Tibial nerve (tissue), 4 donors: ENCODE results near the gene TANC2.

Experiments used
- EP300 ChIP-seq, 2 donors: sonication (generic); formaldehyde crosslinking; IDR thresholded peaks; one replicate each; pipeline ENCODE4 v1.6.1; 2017; ENCODE audit warnings: antibody characterized with exemption in 2 of 2, mild to moderate bottlenecking in 1 of 2
- POLR2A ChIP-seq, 2 donors: fragments of 450-650 bp; IDR thresholded peaks; one replicate each; pipeline ENCODE4 v1.6.1; 2017; ENCODE audit warnings: antibody characterized with exemption in 2 of 2, mild to moderate bottlenecking in 2 of 2, moderate library complexity in 2 of 2
- TF ChIP-seq, protein P1 (sequence below), 5 experiments: fragments of 200-600 bp in 3 of 5; fragments of 450-650 bp in 2 of 5; sonication (generic) in 3 of 5; IDR thresholded peaks; one replicate each; pipeline ENCODE4 v1.5.1; 2016 to 2019; ENCODE audit warnings: antibody characterized with exemption in 5 of 5, mild to moderate bottlenecking in 3 of 5, moderate library complexity in 2 of 5

DNA sequence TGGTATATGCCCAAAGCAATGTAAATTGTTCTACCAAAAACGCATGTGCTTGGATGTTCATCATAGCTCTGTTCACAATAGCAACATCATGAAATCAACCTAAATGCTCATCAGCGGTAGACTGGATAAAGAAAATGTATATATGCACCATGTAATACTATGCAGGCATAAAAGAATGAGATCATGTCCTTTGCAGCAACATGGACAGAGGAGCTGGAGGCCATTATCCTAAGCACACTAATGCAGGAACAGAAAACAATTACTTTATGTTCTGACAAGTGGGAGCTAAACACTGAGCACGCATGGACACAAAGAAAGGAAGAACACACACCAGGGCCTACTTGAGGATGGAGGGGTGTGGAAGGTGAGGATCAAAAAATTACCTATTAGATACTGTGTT is 33.7 kb downstream of the TANC2 start:
- TF ChIP-seq, protein P1, sequence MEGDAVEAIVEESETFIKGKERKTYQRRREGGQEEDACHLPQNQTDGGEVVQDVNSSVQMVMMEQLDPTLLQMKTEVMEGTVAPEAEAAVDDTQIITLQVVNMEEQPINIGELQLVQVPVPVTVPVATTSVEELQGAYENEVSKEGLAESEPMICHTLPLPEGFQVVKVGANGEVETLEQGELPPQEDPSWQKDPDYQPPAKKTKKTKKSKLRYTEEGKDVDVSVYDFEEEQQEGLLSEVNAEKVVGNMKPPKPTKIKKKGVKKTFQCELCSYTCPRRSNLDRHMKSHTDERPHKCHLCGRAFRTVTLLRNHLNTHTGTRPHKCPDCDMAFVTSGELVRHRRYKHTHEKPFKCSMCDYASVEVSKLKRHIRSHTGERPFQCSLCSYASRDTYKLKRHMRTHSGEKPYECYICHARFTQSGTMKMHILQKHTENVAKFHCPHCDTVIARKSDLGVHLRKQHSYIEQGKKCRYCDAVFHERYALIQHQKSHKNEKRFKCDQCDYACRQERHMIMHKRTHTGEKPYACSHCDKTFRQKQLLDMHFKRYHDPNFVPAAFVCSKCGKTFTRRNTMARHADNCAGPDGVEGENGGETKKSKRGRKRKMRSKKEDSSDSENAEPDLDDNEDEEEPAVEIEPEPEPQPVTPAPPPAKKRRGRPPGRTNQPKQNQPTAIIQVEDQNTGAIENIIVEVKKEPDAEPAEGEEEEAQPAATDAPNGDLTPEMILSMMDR (IDR thresholded peaks at IDR 0.05): no peak
- TF ChIP-seq POLR2A (IDR thresholded peaks at IDR 0.05) (no peak), EP300 (IDR thresholded peaks at IDR 0.05) (no peak)
